ENCODE data around the gene CEBPB.

GRCh38 chr20:50198716-50199115, 8.1 kb downstream of the CEBPB start:
- TF ChIP-seq POLR2AphosphoS5 (IDR thresholded peaks at IDR 0.05; ENCODE audit: borderline replicate concordance, low read depth, low read length) = no peak
- no peak for TF ChIP-seq EZH2 (IDR thresholded peaks at IDR 0.05)

Measured in SK-N-MC (cell line).